HAP-1 (cell line): Measurements from ENCODE around the gene RPS29.

Source experiments
- DNase-seq, 2 experiments: peaks; one replicate each; pipeline ENCODE4 v3.0.0-alpha.2; 2016 to 2020; ENCODE audit warnings: low spot score in 2 of 2
- H3K27me3 ChIP-seq: fragments of 250-450 bp; sonication (Bioruptor Pico); 2 replicates; pipeline ENCODE4 v1.5.1; 2020; ENCODE audit warnings: low read depth, mild to moderate bottlenecking, moderate library complexity
- H3K36me3 ChIP-seq: fragments of 250-450 bp; sonication (Bioruptor Pico); replicated peaks from 2 replicates; pipeline ENCODE4 v1.5.1; 2020; ENCODE audit warnings: mild to moderate bottlenecking
- H3K4me1 ChIP-seq: fragments of 250-450 bp; sonication (Bioruptor Pico); 2 replicates; pipeline ENCODE4 v1.5.1; 2020; ENCODE audit warnings: mild to moderate bottlenecking
- H3K4me3 ChIP-seq: fragments of 250-450 bp; sonication (Bioruptor Pico); 2 replicates; pipeline ENCODE4 v1.5.1; 2020; ENCODE audit warnings: mild to moderate bottlenecking, moderate library complexity
- H3K9me3 ChIP-seq: fragments of 250-450 bp; sonication (Bioruptor Pico); 2 replicates; pipeline ENCODE4 v1.5.1; 2020; ENCODE audit warnings: mild to moderate bottlenecking, moderate library complexity
- in situ Hi-C: fragments of 300-500 bp; cut with MboI; formaldehyde crosslinking; loops from 3 replicates; pipeline ENCODE4 v1.14.3; 2020; ENCODE audit warnings: low sequenced_read_pairs, inconsistent platforms, mixed read lengths

Gene RPS29

DNA sequence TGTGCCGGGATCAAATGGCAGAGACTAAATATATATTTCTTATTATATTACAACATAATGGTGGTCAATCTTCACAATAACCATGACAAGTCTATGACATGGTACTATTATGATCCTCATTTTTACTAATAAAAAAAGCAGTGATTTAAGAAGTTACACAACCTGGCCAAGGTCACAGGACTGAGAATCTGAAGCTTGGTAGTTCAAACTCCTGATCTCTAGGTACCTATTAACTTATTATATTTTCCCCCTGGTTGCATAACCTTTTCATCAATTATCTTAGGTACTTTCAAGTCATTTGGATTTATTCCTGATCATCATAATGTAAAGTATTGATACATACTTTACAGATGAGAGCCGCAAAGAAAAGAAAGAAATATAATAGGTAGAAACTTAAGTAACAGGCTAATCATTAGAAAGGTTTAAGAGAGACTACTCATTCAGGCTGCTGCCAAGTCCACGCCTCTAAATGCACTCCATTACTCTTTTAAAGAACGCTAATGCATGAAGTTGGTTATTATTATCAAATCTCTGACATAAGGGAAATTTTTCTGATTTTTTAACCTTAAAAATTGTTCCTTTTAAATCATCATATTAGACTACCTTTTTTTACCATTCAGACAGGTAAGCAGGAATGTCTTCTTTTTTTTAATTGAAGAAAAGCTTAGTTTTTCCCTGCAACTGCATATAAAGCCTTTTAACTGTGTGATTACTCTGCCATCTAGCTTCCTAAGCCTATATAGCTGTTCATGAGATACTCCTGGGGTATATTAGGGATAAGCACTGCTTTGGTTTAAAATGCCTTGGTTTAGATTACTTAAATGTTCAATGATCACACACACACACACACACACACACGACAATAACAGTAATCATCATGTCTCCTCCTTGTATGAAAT lies 35.6 kb downstream of the RPS29 start:
- Histone ChIP-seq H3K4me1 (peaks cover 23% of the 10 kb centered on the region), H3K9me3 (no peaks in the 10 kb centered on the region), H3K36me3 (no peaks in the 10 kb centered on the region), H3K4me3 (no peak overlapping the region), H3K27me3 (no peaks in the 10 kb centered on the region)
- DNase-seq, result peak in 1 of 2 experiments; percentile 67
- in situ Hi-C loops, result no loop called here

DNA sequence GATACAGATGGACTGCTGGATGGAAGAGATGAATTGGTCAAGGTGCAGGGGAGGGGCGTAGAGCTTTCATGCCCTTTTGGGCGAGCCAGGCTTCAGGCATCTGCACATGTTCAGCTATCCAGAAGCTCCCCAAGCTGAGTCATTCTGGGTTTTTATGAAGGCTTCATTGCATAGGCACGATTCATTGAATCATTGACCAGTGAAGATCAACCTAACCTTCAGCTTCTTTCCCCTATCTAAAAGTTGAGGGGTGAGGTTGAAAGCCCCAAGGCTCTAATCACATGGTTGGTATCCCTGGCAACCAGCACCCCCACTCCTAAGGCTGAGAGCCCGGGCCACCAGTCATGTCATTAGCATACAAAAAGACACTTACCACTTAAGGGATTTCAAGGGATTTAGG lies 36.3 kb downstream of the RPS29 start:
- no peaks in the 10 kb centered on the region for H3K27me3 ChIP-seq
- H3K9me3 ChIP-seq, result no peaks in the 10 kb centered on the region
- DNase-seq, result peak; percentile 79 to 86
- in situ Hi-C loops, result no loop called here
- no peaks in the 10 kb centered on the region for H3K36me3 ChIP-seq
- H3K4me1 ChIP-seq, result peaks cover 23% of the 10 kb centered on the region
- no peak overlapping the region for H3K4me3 ChIP-seq

GRCh38 chr14:49549446-49549845 lies 36.7 kb downstream of the RPS29 start:
- Histone ChIP-seq H3K4me3 (no peak overlapping the region), H3K27me3 (no peaks in the 10 kb centered on the region), H3K9me3 (no peaks in the 10 kb centered on the region), H3K36me3 (no peaks in the 10 kb centered on the region), H3K4me1 (peaks cover 23% of the 10 kb centered on the region)
- no peak for DNase-seq
- in situ Hi-C loops, result no loop called here

DNA sequence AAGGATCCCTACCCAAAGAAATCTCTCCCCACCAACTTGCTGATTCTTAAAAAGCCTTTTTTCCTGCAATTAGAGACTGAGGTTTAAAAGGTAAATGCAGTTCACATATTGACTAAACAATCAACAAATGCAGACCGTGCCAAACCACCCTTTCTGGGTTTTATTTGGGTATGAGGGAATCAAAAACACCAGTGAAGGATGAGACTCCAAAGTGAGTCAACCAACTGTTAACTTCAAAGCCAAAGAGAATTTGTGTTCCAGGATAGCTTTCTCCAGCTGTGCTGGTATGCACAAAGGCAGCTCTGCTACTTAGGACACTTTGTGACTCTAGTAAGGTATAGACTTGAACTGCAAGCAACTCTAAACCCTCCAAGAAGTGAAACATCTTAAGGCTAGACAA lies 39.4 kb downstream of the RPS29 start:
- no peaks in the 10 kb centered on the region for H3K36me3 ChIP-seq
- no peak overlapping the region for H3K4me3 ChIP-seq
- peaks cover 21% of the 10 kb centered on the region for H3K4me1 ChIP-seq
- in situ Hi-C loops, result no loop called here
- H3K27me3 ChIP-seq, result peaks cover 4% of the 10 kb centered on the region; the same call in 1 of the 2 replicates
- DNase-seq, result no peak
- no peaks in the 10 kb centered on the region for H3K9me3 ChIP-seq

DNA sequence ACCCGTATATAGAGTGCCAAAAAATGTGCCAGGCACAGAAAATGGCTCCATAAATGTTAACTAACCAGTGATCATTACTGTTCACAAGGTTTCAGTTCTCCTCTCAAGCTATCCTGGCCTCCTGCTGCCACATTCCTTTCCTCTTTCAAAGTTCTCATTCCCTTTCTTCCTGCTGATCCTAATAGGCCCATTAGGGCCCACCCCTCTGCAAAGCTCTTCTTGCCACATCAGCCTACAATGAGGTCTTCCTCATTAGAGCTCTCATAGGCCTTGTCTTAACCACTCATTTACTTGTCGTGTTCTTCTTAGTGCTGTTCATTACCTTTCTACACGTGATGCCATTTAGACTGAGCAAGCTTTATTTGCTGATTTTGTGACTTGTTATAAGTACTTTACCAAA lies 40.5 kb downstream of the RPS29 start:
- peaks cover 4% of the 10 kb centered on the region; the same call in 1 of the 2 replicates for H3K27me3 ChIP-seq
- DNase-seq, result no peak
- H3K36me3 ChIP-seq, result no peaks in the 10 kb centered on the region
- in situ Hi-C loops, result no loop called here
- H3K4me3 ChIP-seq, result no peak overlapping the region
- peaks cover 4% of the 10 kb centered on the region; the same call in 1 of the 2 replicates for H3K9me3 ChIP-seq
- H3K4me1 ChIP-seq, result peaks cover 12% of the 10 kb centered on the region

GRCh38 chr14:49545071-49545470 lies 41.1 kb downstream of the RPS29 start:
- Histone ChIP-seq H3K36me3 (no peaks in the 10 kb centered on the region), H3K4me1 (peaks cover 6% of the 10 kb centered on the region), H3K4me3 (no peak overlapping the region), H3K27me3 (peaks cover 4% of the 10 kb centered on the region; the same call in 1 of the 2 replicates), H3K9me3 (peaks cover 4% of the 10 kb centered on the region; the same call in 1 of the 2 replicates)
- in situ Hi-C loops, result no loop called here
- no peak for DNase-seq

DNA sequence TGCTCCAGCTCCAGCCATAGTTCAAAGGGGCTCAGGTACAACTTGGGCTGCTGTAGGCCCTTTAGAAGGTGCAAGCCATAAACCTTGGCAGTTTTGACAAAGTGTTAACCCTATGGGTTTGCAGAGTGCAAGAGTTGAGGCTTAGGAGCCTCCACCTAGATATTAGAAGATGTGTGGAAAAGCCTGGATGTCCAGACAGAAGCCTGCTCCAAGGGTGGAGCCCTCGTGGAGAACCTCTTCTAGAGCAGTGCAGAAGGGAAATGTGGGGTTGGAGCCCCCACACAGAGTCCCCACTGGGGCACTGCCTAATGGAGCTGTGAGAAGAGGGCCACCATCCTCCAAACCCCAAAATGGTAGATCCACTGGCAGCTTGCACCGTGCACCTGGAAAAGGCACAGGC lies 45.1 kb downstream of the RPS29 start:
- in situ Hi-C loops, result no loop called here
- Histone ChIP-seq H3K36me3 (no peaks in the 10 kb centered on the region), H3K4me3 (no peak overlapping the region)

GRCh38 chr14:49538852-49539251 lies 47.3 kb downstream of the RPS29 start:
- no peak for DNase-seq

More for the DNA sequence above, 45.1 kb downstream of the RPS29 start:
- Histone ChIP-seq H3K9me3 (peaks cover 4% of the 10 kb centered on the region; the same call in 1 of the 2 replicates), H3K4me1 (no peaks in the 10 kb centered on the region), H3K27me3 (peaks cover 4% of the 10 kb centered on the region; the same call in 1 of the 2 replicates)
- no peak for DNase-seq

More at GRCh38 chr14:49538852-49539251, 47.3 kb downstream of the RPS29 start:
- H3K9me3 ChIP-seq, result peaks cover 4% of the 10 kb centered on the region; the same call in 1 of the 2 replicates
- no peak overlapping the region for H3K4me3 ChIP-seq
- peaks cover 4% of the 10 kb centered on the region; the same call in 1 of the 2 replicates for H3K27me3 ChIP-seq
- in situ Hi-C loops, result no loop called here
- no peaks in the 10 kb centered on the region for H3K4me1 ChIP-seq
- no peaks in the 10 kb centered on the region for H3K36me3 ChIP-seq
